LHCN-M2 (cell line): ENCODE measurements around the gene PATL2. TPM values are rescaled to one million over a fixed set of nuclear protein-coding genes. Genes with fewer than 3 reads are reported as not detected.
"Not testable (repeated sequence)": the region's sequence is repeated elsewhere in the genome, so short reads cannot be mapped to it uniquely, and the experiment has no call there.

ENCODE experiments used
- DNase-seq: peaks from one replicate; pipeline ENCODE4 v3.0.0-alpha.2; 2012; ENCODE audit warnings: low read depth
- polyA plus RNA-seq: library from polyadenylated mRNA; unstranded; fragments of >200 nt; gene quantifications from one replicate; pipeline ENCODE4 v1.2.1, GENCODE V29; 2012; ENCODE audit warnings: missing spikeins
- total RNA-seq: library from RNA; depleted of rRNA; stranded (reverse); fragments of >200 nt; gene quantifications from 2 replicates; pipeline ENCODE4 v1.2.3, GENCODE V29; 2014; rRNA removed

PATL2 gene
- total RNA-seq: 0.19 and 0.57 TPM in 2 replicates
- polyA plus RNA-seq: 0.10 TPM

DNA sequence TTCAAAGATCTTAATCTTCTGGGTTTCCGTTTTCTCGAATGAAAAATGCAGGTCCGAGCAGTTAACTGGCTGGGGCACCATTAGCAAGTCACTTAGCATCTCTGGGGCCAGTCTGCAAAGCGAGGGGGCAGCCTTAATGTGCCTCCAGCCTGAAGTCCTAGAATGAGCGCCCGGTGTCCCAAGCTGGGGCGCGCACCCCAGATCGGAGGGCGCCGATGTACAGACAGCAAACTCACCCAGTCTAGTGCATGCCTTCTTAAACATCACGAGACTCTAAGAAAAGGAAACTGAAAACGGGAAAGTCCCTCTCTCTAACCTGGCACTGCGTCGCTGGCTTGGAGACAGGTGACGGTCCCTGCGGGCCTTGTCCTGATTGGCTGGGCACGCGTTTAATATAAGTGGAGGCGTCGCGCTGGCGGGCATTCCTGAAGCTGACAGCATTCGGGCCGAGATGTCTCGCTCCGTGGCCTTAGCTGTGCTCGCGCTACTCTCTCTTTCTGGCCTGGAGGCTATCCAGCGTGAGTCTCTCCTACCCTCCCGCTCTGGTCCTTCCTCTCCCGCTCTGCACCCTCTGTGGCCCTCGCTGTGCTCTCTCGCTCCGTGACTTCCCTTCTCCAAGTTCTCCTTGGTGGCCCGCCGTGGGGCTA is at the start of gene PATL2, which contains the start of gene B2M:
Gene PATL2 (minus strand): TSS at position 228 of the 647 bp plus-strand sequence. CDS start 34,833 bp downstream, outside the sequence.
Gene B2M (plus strand): TSS at position 422 of the 647 bp plus-strand sequence. CDS start 30 bp downstream, at position 452.
- peak; percentile 96 for DNase-seq

GRCh38 chr15:44753345-44753744 is 42.2 kb upstream of the PATL2 start:
- no peak for DNase-seq

DNA sequence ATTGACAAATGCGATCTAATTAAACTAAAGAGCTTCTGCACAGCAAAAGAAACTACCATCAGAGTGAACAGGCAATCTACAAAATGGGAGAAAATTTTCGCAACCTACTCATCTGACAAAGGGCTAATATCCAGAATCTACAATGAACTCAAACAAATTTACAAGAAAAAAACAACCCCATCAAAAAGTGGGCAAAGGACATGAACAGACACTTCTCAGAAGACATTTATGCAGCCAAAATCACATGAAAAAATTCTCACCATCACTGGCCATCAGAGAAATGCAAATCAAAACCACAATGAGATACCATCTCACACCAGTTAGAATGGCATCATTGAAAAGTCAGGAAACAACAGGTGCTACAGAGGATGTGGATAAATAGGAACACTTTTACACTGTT is 32.3 kb upstream of the PATL2 start:
- DNase-seq: not testable (repeated sequence)

- not testable (repeated sequence) for DNase-seq
These were observed 28.2 kb upstream of the PATL2 start for GRCh38 chr15:44739222-44739847.

- DNase-seq: peak; percentile 65
These were observed 27.3 kb upstream of the PATL2 start for GRCh38 chr15:44738340-44738984.

DNA sequence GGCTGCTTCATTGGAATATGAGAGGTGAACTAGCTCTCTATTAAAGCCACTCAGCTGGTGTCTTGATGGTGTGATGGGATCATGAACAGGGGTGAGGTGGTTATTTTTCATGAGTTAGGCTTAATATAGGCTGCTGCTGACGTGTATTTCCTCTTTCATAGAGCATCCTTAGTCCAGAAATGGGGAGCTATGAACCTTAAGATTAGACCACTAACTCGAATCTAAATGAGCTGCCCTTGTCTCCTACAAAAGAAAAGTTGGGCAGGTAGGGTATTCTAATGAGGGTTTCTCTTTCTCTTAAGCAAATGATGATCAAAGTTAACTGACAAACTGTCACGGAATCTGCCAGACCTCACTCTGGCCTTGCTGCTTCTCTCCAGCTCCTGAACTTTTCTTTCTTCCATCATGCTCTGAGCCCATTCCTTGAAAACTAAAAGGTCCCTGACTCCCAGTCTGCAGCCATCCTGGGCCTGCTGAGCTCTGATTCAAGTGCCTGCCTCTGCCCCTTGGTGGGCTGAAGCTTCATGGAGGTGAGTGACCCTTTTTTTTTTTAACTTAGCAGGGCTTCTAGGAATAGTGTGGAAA is 25.1 kb upstream of the PATL2 start, which contains the start of gene TRIM69:
Gene TRIM69 (plus strand): TSS at position 348 of the 585 bp plus-strand sequence. CDS start 177 bp downstream, at position 525.
- no peak for DNase-seq

DNA sequence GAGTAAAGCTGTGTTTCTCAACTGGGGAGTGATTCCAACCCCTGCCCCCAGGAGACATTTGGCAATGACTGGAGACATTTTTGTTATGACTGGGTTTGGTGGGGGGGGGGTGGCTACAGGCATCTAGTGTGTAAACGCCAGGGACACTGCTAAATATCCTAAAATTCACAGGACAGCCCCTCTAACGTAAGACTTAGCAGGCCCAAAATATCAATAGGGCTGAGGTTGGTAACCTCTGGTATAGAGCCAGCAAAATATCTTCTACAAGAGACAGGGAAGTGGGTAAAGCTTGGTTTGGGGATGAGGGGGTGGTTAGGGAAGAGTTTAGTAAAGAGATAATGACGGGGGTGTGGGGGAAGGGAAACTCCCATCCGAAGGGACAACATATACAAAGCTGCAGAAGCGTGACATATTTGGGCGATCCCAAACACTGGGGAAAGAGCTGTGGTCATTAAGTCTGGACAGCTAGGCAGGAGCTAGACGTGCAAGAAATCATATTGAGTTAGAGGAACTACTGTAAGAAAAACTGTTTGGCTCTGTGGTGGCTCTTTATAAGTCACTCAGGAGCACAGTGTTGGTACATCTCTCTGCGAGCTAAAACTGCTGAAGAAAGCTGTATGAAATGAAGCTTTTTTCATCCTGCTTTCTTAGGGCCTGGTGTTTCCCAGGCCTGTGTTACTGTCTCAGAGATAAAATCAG is 24.5 kb upstream of the PATL2 start:
- no peak for DNase-seq

DNA sequence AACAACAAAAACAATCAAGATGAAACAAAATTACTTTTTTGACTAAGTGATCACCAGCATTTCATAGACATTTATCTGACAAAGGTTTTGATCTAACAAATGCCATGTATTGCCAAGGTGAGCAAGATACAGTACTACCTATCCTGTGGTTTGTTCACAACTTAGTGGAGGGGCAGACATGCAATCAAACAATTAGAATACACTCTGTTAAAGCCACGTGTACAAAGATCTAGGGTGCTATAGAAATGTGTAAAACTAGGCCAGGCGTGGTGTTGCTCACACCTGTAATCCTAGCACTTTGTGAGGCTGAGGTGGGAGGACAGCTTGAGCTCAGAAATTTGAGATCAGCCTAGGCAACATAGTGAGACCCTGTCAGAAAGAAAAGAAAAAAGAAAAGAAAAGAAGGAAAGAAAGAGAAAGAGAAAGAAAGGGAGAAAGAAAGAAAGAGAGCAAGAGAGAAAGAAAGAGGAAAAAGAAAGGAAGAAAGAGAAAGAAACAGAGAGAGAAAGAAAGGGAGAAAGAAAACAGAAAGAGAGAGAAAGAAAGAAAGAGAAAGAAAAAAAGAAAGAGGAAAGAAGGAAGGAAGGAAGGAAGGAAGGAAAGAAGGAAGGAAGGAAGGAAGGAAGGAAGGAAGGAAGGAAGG is 23.8 kb upstream of the PATL2 start:
- DNase-seq: no peak

DNA sequence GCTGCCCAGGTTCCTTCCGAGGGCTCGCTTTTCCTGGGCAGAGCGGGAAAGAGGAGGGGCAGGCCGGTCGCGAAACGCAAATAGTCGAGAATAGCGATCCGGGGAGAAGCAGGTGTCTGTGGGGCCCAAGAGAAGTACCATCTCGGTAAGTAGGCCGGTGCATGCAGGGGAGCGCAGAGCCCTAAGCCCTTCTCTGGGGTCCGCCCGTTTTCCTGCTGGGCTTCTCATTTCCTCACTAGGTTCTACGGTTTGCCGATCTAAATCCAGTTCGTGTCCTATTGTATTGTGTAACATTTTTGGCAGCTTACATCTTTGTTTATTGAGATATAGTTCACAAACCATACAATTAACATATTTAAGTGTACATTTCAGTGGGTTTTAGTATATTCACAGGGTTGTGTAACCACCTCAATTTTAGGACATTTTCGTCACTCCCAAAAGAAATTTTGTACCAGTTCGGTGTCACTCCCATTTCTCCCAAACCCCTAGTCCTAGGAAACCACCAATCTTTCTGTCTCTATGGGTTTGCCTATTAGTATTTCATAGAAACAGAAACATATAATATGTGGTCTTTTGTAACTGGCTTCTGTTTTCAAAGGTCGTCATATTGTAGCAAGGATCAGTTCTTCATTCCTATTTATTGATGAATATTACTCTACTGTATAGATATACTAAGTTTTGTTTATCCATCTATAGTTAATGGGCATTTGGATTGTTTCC is 18.4 kb upstream of the PATL2 start:
- DNase-seq: no peak

DNA sequence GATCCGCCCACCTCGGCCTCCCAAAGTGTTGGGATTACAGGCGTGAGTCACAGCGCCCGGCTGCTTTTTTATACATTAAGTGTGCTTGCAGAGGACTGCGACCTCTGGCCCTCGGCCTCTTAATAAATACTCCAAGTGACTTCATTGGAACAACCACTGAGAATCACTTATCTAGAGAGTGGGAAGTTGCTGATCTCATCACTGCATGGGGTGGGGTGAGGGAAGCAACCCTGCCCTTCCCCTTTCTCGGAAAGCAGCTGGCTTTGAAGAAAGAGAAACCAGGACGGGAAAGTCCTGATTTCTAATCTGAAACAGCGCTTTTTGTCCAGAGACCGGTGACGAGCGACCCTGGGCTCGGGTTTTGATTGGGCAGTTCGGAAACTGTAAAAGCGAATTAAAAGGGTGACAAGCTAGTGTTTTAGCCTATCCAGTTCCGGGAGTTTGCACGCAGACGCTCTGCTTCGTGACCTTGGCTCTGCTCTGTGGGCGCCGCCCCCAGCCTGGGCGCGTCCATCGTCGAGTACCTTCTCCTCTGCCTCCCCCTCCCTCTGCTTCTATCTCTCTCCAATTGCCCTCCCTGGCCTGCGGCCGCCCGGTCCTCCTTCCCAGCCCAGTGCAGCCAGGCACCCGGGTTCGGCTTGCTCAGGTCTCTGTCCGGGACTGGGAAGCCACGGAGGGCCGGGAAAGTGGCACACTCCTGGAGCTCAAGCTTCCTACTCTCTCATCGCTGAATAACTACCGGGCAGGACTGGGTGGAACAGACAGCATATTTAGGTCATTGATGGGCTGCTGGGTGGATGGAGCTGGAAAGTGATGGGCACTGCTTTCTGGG is 17.7 kb upstream of the PATL2 start:
- peak; percentile 99 for DNase-seq

GRCh38 chr15:44728232-44728575 is 17.1 kb upstream of the PATL2 start:
- DNase-seq: not testable (repeated sequence)

DNA sequence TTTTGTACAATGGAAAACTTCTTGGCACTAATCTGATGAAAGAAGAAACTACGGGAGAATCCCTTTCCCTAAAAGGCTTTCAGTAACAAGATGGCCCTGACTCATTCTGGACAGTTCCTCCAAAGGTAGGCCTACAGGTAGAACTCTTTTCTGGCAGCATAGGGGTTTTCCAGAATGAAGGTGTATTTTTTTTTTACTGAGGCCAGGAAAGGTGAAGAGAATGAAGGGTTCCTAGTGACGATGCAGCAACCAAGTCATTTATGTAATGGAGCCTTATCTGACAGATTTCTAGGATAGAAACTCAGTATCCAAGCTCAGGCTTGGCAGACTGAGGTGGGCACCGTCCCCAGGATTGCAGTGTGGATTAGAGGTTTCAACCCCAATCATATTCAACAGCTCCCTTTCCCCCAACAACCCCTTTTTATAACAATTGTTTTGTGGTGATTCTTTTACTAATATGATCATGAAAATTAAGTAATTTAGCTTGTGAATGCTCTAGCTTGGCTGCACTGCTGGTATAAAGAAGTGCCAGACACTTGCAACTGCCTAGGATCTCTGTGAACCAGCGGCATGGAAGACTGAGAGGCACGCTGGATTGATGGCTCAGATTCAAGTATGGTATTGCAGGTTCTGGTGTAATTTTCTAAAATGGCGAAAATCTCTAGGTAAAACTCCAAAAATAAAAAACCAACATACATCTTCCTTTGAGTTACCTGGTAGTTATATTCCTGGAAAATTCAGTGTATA is 16.5 kb upstream of the PATL2 start:
- no peak for DNase-seq

DNA sequence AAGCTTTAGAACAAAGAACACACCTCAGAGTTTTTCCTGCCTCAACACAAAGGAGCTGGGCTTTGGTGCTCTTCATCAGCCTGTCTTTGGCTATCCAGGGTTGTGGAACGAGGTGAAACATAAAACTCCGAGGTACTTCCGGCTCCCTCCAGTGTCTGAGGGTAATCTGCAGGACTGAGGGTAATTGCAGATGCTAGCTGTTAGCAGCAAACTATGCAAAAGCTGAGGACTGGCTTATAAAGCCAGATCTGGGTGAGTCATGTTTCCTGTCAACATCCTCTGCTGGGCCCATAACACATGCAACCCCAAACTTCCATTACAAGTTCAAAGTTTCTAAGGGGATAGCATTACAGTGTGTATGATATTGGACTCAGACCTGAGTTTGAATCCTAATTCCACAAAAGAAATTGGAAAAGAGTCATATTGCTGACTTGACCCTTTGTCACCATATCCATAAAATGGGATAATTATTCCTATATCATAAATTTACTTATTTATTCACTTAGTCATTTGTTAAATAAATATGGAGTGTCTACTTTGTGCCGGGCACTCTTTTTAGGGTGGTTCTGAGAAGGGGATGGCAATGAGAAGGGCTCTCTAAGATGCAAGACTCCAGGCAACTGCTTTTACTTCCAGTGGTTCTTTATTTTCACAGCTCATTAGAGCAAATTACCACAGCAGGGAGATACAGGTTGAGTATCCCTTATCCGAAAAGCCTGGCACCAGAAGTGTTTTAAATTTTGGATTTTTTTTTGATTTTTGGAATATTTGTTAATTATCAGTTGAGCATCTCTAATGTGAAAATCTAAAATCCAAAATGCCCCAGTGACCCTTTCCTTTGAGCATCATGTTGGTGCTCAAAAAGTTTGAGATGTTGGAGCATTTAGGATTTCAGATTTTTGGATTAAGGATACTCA is 15.7 kb upstream of the PATL2 start:
- peak; percentile 95 for DNase-seq

- DNase-seq: no peak
These were observed 15.0 kb upstream of the PATL2 start for GRCh38 chr15:44726136-44726535.

DNA sequence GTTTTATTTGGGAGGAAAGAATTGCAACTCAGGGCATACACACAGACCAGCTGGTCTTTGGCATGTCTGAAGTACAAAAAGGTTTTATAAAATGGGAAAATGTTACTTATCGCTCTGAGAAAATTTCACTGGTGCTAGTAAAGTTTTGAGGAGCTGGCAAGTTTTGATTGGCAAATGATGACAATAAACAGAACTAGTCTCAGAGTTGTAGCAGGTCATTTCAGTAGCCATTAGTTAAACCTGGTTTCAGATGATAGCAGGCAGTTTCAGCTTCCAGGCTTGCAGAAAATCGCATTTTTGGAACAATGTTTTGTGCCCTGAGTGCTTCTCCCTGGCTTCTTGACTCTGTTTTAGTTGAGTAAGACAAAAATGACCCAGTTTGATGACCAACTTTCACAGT is 10.9 kb upstream of the PATL2 start:
- no peak for DNase-seq

DNA sequence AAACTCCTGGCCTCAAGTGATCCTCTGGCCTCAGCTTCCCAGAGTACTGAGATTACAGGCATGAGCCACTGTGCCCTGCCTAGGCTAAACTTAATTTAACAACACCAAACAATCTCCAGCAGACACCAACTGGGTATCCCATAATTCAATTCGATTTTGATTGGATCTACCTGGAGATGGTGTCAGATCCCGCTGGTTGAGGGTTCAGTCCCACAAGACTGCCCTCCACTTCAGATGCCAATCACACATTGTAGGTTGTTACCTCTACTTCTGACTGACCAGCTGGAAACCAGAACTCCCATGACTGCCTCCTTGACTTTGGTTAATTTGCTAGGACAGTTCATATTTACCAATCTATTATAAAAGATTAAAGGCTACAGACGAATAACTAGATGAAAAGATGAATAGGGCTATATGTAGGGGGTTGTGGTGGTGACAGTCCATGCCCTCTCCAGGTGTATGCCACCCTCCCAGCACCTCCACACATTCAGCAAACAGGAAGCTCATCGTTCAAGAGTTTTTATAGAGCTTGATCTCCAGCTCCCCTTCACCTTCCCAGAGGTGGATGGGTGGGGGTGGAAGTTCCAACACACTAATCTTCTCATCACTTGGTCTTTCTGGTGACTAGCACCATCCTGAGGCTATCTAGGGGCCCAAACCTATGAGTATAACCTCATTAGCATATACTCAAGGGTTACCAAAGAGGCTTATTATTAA is 9.5 kb upstream of the PATL2 start:
- no peak for DNase-seq

DNA sequence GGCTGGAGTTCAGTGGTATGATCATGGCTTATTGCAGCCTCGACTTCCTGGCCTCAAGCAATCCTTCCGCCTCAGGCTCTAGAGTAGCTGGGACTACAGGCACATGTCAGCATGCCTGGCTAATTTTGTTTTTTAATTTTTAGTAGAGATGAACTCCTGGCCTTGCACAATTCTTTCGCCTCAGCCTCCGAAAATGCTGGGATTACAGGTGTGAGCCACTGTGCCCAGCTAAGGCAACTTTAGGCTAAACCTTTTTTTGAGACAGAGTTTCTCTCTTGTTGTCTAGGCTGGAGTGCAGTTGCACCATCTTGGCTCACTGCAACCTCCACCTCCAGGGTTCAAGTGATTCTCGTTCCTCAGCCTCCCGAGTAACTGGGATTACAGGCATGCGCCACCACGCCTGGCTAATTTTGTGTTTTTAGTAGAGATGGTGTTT is 8.9 kb upstream of the PATL2 start:
- not testable (repeated sequence) for DNase-seq
